ENCODE results near the gene OSCP1. TPM values are rescaled to one million over a fixed set of nuclear protein-coding genes. Genes with fewer than 3 reads are reported as not detected.

The OSCP1 gene
- total RNA-seq, 1 donor from 2014 or later: 7.1 TPM

- intact Hi-C loops (cut with micrococcal nuclease): no loop called here
- Histone ChIP-seq H3K4me3 (no peak overlapping the region), H3K27ac (replicated peaks) (peak overlapping the region; percentile 61), H3K9me3 (replicated peaks) (no peaks in the 10 kb centered on the region), H3K27me3 (ENCODE audit: low read depth) (no peaks in the 10 kb centered on the region), H3K4me1 (peaks cover 93% of the 10 kb centered on the region), H3K36me3 (no peaks in the 10 kb centered on the region)
- no peak for TF ChIP-seq CTCF (IDR thresholded peaks at IDR 0.05; ENCODE audit: borderline replicate concordance)
- peak; percentile 46 for DNase-seq
Observed at GRCh38 chr1:36383240-36383639, 67.0 kb downstream of the OSCP1 start.

GRCh38 chr1:36382669-36383068 lies 67.6 kb downstream of the OSCP1 start:
- Histone ChIP-seq H3K4me1 (peaks cover 93% of the 10 kb centered on the region), H3K27me3 (ENCODE audit: low read depth) (no peaks in the 10 kb centered on the region), H3K9me3 (replicated peaks) (no peaks in the 10 kb centered on the region), H3K36me3 (no peaks in the 10 kb centered on the region), H3K4me3 (no peak overlapping the region), H3K27ac (replicated peaks) (peak overlapping the region; percentile 61)
- DNase-seq: no peak
- no peak for TF ChIP-seq CTCF (IDR thresholded peaks at IDR 0.05; ENCODE audit: borderline replicate concordance)
- intact Hi-C loops (cut with micrococcal nuclease): no loop called here

DNA sequence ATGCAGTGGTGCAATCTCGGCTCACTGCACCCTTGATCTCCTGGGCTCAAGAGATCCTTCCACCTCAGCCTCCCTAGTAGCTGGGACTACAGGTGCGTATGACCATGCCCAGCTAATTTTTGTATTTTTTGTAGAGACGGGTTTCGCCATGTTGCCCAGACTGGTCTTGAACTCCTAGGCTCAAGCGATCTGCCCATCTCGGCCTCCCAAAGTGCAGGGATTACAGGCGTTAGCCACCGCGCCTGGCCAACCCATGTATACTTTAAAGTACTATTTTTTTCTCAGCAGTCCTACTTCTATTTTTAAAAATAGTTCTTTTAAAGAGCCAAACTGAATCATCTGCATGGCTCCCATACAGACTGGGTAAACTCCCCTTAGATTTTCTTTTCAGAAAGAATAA lies 68.0 kb downstream of the OSCP1 start:
- no peak for TF ChIP-seq CTCF (IDR thresholded peaks at IDR 0.05; ENCODE audit: borderline replicate concordance)
- H3K36me3 ChIP-seq: no peaks in the 10 kb centered on the region
- no peak overlapping the region for H3K4me3 ChIP-seq
- no peaks in the 10 kb centered on the region for H3K27me3 ChIP-seq (ENCODE audit: low read depth)
- peak overlapping the region; percentile 61 for H3K27ac ChIP-seq (replicated peaks)
- no peak for DNase-seq
- peaks cover 93% of the 10 kb centered on the region for H3K4me1 ChIP-seq
- no peaks in the 10 kb centered on the region for H3K9me3 ChIP-seq (replicated peaks)
- intact Hi-C loops (cut with micrococcal nuclease): no loop called here

- no peaks in the 10 kb centered on the region for H3K27me3 ChIP-seq (ENCODE audit: low read depth)
- no peaks in the 10 kb centered on the region for H3K36me3 ChIP-seq
- H3K4me3 ChIP-seq: no peak overlapping the region
- H3K9me3 ChIP-seq (replicated peaks): no peaks in the 10 kb centered on the region
- peaks cover 93% of the 10 kb centered on the region for H3K4me1 ChIP-seq
- H3K27ac ChIP-seq (replicated peaks): no peak overlapping the region
- TF ChIP-seq CTCF (IDR thresholded peaks at IDR 0.05; ENCODE audit: borderline replicate concordance): no peak
- DNase-seq: no peak
- intact Hi-C loops (cut with micrococcal nuclease): no loop called here
Observed at GRCh38 chr1:36381405-36381804, 68.8 kb downstream of the OSCP1 start.

- no peaks in the 10 kb centered on the region for H3K9me3 ChIP-seq (replicated peaks)
- H3K27ac ChIP-seq (replicated peaks): peak overlapping the region; percentile 13
- no peak for TF ChIP-seq CTCF (IDR thresholded peaks at IDR 0.05; ENCODE audit: borderline replicate concordance)
- intact Hi-C loops (cut with micrococcal nuclease): no loop called here
- no peak overlapping the region for H3K4me3 ChIP-seq
- H3K27me3 ChIP-seq (ENCODE audit: low read depth): no peaks in the 10 kb centered on the region
- DNase-seq: no peak
- H3K4me1 ChIP-seq: peaks cover 96% of the 10 kb centered on the region
- no peaks in the 10 kb centered on the region for H3K36me3 ChIP-seq
Observed at GRCh38 chr1:36380782-36381181, 69.5 kb downstream of the OSCP1 start.
